ENCODE measurements around the gene SLC7A1.

DNA sequence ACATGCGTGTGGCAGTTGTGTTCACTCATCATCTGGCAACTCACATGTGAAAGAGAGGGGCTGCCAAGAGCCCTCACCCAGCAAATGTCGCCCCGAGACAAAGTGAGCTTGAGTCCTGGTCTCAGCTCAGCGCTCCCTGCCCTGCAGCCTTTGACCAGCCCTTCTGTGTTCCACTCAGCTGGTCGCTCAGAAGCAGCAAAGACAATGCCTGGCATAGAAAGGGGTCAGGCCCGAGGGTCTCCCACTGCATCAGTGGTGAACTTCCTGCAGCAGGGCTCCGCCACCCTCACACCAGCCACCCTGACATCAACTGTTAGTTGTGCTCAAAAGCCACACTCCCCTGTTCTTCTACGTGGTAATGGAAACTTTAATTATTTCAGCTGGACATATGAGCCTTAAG is 68.0 kb downstream of the SLC7A1 start:
- TF ChIP-seq CTCF (IDR thresholded peaks at IDR 0.05) (no peak), POLR2A (IDR thresholded peaks at IDR 0.05) (no peak)
